Right hindlimb (tissue), 1 donor: ENCODE data around the gene NDRG2.
A peak's percentile ranks its signal among the peaks of the same experiment; 100 is the strongest.
"Not testable (repeated sequence)": the region's sequence is repeated elsewhere in the genome, so short reads cannot be mapped to it uniquely, and the experiment has no call there.

Source experiments
- DNase-seq: peaks from one replicate; pipeline ENCODE4 v3.0.0-alpha.2; 2018

NDRG2 gene

GRCh38 chr14:21003788-21004346 lies 21.0 kb downstream of the NDRG2 start:
- DNase-seq = no peak

- DNase-seq = no peak
These were observed 23.6 kb downstream of the NDRG2 start for GRCh38 chr14:21001218-21001617.

- no peak for DNase-seq
These were observed 25.3 kb downstream of the NDRG2 start for GRCh38 chr14:20999591-20999990.

- DNase-seq = no peak
These were observed 26.0 kb downstream of the NDRG2 start, which contains the start of gene SLC39A2 for GRCh38 chr14:20998674-20999366. Gene SLC39A2, plus strand, starts transcription at chr14:20999293. Its CDS starts 154 bp downstream, at chr14:20999447.

- DNase-seq = no peak
These were observed 26.7 kb downstream of the NDRG2 start for GRCh38 chr14:20998139-20998538.

GRCh38 chr14:20997564-20997963 lies 27.3 kb downstream of the NDRG2 start:
- DNase-seq = no peak

GRCh38 chr14:20997115-20997514 lies 27.7 kb downstream of the NDRG2 start:
- DNase-seq = no peak

- no peak for DNase-seq
These were observed 28.3 kb downstream of the NDRG2 start for GRCh38 chr14:20996521-20996920.

GRCh38 chr14:20989787-20990600 lies 34.9 kb downstream of the NDRG2 start, which contains the start of gene METTL17:
Gene METTL17, plus strand, starts transcription at chr14:20989980. Its CDS starts 23 bp downstream, at chr14:20990003.
- peak; percentile 96 for DNase-seq

GRCh38 chr14:20989471-20989786 lies 35.4 kb downstream of the NDRG2 start:
- no peak for DNase-seq

- DNase-seq = no peak
These were observed 36.0 kb downstream of the NDRG2 start for GRCh38 chr14:20988717-20989470.

- DNase-seq = no peak
These were observed 38.0 kb downstream of the NDRG2 start for GRCh38 chr14:20986811-20987210.

GRCh38 chr14:20985650-20986049 lies 39.2 kb downstream of the NDRG2 start:
- not testable (repeated sequence) for DNase-seq

GRCh38 chr14:20982646-20983369 lies 42.1 kb downstream of the NDRG2 start:
- no peak for DNase-seq

GRCh38 chr14:20980906-20981305 lies 44.0 kb downstream of the NDRG2 start:
- no peak for DNase-seq

- no peak for DNase-seq
These were observed 46.2 kb downstream of the NDRG2 start for GRCh38 chr14:20978687-20979086.

- DNase-seq = no peak
These were observed 48.6 kb downstream of the NDRG2 start for GRCh38 chr14:20976291-20976690.

GRCh38 chr14:20973501-20973900 lies 51.4 kb downstream of the NDRG2 start:
- no peak for DNase-seq

GRCh38 chr14:20971705-20972021 lies 53.2 kb downstream of the NDRG2 start:
- no peak for DNase-seq

GRCh38 chr14:20970983-20971704 lies 53.7 kb downstream of the NDRG2 start:
- DNase-seq = peak; percentile 90

- DNase-seq = no peak
These were observed 54.2 kb downstream of the NDRG2 start for GRCh38 chr14:20970647-20970982.

GRCh38 chr14:20969336-20969735 lies 55.5 kb downstream of the NDRG2 start:
- DNase-seq = no peak
